ENCODE measurements around the gene ZBTB40. TPM values are rescaled to one million over a fixed set of nuclear protein-coding genes. Genes with fewer than 3 reads are reported as not detected.

The ZBTB40 gene
- total RNA-seq, 4 donors from 2014 or later, result 13.8 to 21.1 (median 18.4) TPM

GRCh38 chr1:22521692-22522091, 70.0 kb downstream of the ZBTB40 start:
- WGBS, result 100% methylated on average over 4 of the region's 4 CpGs
- H3K27ac ChIP-seq (replicated peaks in 1 of 4), result no peak overlapping the region
- no peak overlapping the region for H3K4me3 ChIP-seq
- intact Hi-C loops (cut with DNase I), result no loop called here
- H3K36me3 ChIP-seq, result peaks cover 68 to 98% (median 93%) of the 10 kb centered on the region in 4 donors
- DNase-seq (ENCODE audit: extremely low spot score), result no peak
- no peaks in the 10 kb centered on the region for H3K9me3 ChIP-seq
- TF ChIP-seq CTCF (IDR thresholded peaks at IDR 0.05), result no peak
- TF ChIP-seq POLR2AphosphoS5 (IDR thresholded peaks at IDR 0.05), result no peak
- no peak for TF ChIP-seq POLR2A (IDR thresholded peaks at IDR 0.05; ENCODE audit: low read depth)
- TF ChIP-seq EP300 (IDR thresholded peaks at IDR 0.05), result no peak
- H3K27me3 ChIP-seq, result no peaks in the 10 kb centered on the region
- H3K4me1 ChIP-seq, result peaks cover 0 to 16% (median 14%) of the 10 kb centered on the region in 4 donors

GRCh38 chr1:22522221-22522743, 70.6 kb downstream of the ZBTB40 start:
- Histone ChIP-seq H3K27me3 (no peaks in the 10 kb centered on the region), H3K36me3 (peaks cover 67 to 98% (median 93%) of the 10 kb centered on the region in 4 donors), H3K4me1 (peaks cover 0 to 16% (median 14%) of the 10 kb centered on the region in 4 donors), H3K27ac (replicated peaks in 1 of 4) (no peak overlapping the region), H3K4me3 (no peak overlapping the region), H3K9me3 (no peaks in the 10 kb centered on the region)
- no peak for TF ChIP-seq POLR2AphosphoS5 (IDR thresholded peaks at IDR 0.05)
- no peak for TF ChIP-seq EP300 (IDR thresholded peaks at IDR 0.05)
- TF ChIP-seq POLR2A (IDR thresholded peaks at IDR 0.05; ENCODE audit: low read depth), result no peak
- TF ChIP-seq CTCF (IDR thresholded peaks at IDR 0.05), result no peak
- no peak for DNase-seq (ENCODE audit: extremely low spot score)
- intact Hi-C loops (cut with DNase I), result no loop called here
- WGBS, result 92% methylated on average over 7 of the region's 7 CpGs

GRCh38 chr1:22524481-22524880, 72.8 kb downstream of the ZBTB40 start:
- no peak overlapping the region for H3K27ac ChIP-seq (replicated peaks in 1 of 4)
- H3K4me1 ChIP-seq, result peaks cover 0 to 14% (median 1%) of the 10 kb centered on the region in 4 donors
- H3K36me3 ChIP-seq, result peaks cover 52 to 97% (median 84%) of the 10 kb centered on the region in 4 donors
- TF ChIP-seq POLR2A (IDR thresholded peaks at IDR 0.05; ENCODE audit: low read depth) (no peak), POLR2AphosphoS5 (IDR thresholded peaks at IDR 0.05) (no peak), CTCF (IDR thresholded peaks at IDR 0.05) (no peak)
- intact Hi-C loops (cut with DNase I), result no loop called here
- H3K9me3 ChIP-seq, result no peaks in the 10 kb centered on the region
- H3K4me3 ChIP-seq, result no peak overlapping the region
- no peak for DNase-seq (ENCODE audit: extremely low spot score)
- no peaks in the 10 kb centered on the region for H3K27me3 ChIP-seq
- WGBS, result 81% methylated on average over 5 of the region's 5 CpGs

- 95% methylated on average over 3 of the region's 3 CpGs for WGBS
- no peak for TF ChIP-seq POLR2AphosphoS5 (IDR thresholded peaks at IDR 0.05)
- no peak for TF ChIP-seq EP300 (IDR thresholded peaks at IDR 0.05)
- no peak for TF ChIP-seq POLR2A (IDR thresholded peaks at IDR 0.05; ENCODE audit: low read depth)
- TF ChIP-seq CTCF (IDR thresholded peaks at IDR 0.05), result no peak
- Histone ChIP-seq H3K9me3 (no peaks in the 10 kb centered on the region), H3K27me3 (no peaks in the 10 kb centered on the region), H3K4me3 (no peak overlapping the region), H3K4me1 (peaks cover 5 to 21% (median 9%) of the 10 kb centered on the region in 4 donors), H3K27ac (replicated peaks in 1 of 4) (no peak overlapping the region), H3K36me3 (peaks cover 44 to 90% (median 76%) of the 10 kb centered on the region in 4 donors)
- no peak for DNase-seq (ENCODE audit: extremely low spot score)
- intact Hi-C loops (cut with DNase I), result no loop called here
Observed at GRCh38 chr1:22525211-22525610, 73.6 kb downstream of the ZBTB40 start.

- no peak for TF ChIP-seq EP300 (IDR thresholded peaks at IDR 0.05)
- no peak for TF ChIP-seq CTCF (IDR thresholded peaks at IDR 0.05)
- TF ChIP-seq POLR2A (IDR thresholded peaks at IDR 0.05; ENCODE audit: low read depth), result no peak
- no peak for TF ChIP-seq POLR2AphosphoS5 (IDR thresholded peaks at IDR 0.05)
- Histone ChIP-seq H3K4me1 (peaks cover 9 to 26% (median 13%) of the 10 kb centered on the region in 4 donors), H3K27me3 (no peaks in the 10 kb centered on the region), H3K9me3 (no peaks in the 10 kb centered on the region), H3K27ac (replicated peaks in 1 of 4) (no peak overlapping the region), H3K4me3 (no peak overlapping the region), H3K36me3 (peaks cover 40 to 85% (median 72%) of the 10 kb centered on the region in 4 donors)
- 96% methylated on average over 10 of the region's 11 CpGs for WGBS
- DNase-seq (ENCODE audit: extremely low spot score), result no peak
- intact Hi-C loops (cut with DNase I), result no loop called here
Observed at GRCh38 chr1:22525646-22526045, 74.0 kb downstream of the ZBTB40 start.

Measured in esophagus muscularis mucosa (tissue), 4 donors.